Testis (tissue), 3 donors: ENCODE results near the gene COQ2. TPM values are rescaled to one million over a fixed set of nuclear protein-coding genes. Genes with fewer than 3 reads are reported as not detected.
A peak's percentile ranks its signal among the peaks of the same experiment; 100 is the strongest.

Source experiments
- DNase-seq: peaks from one replicate; pipeline ENCODE4 v3.0.0-alpha.2; 2019
- H3K27ac ChIP-seq, 2 donors: fragments of 200-600 bp; sonication (generic); one replicate each; pipeline ENCODE4 v1.5.1; 2019
- H3K27me3 ChIP-seq: fragments of 200-600 bp; sonication (generic); one replicate; pipeline ENCODE4 v1.5.1; 2019
- H3K36me3 ChIP-seq: fragments of 200-600 bp; sonication (generic); one replicate; pipeline ENCODE4 v1.5.1; 2017; ENCODE audit warnings: low read depth; ENCODE audit errors: missing control alignments
- H3K4me1 ChIP-seq: fragments of 200-600 bp; sonication (generic); one replicate; pipeline ENCODE4 v1.5.1; 2019
- H3K4me3 ChIP-seq, 2 donors: fragments of 200-600 bp; sonication (generic); one replicate each; pipeline ENCODE4 v1.5.1; 2017 to 2019
- H3K9me3 ChIP-seq: fragments of 200-600 bp; sonication (generic); one replicate; pipeline ENCODE4 v1.5.1; 2017
- CTCF ChIP-seq, 3 experiments: fragments of 450-650 bp in 2 of 3; fragments of 200-600 bp in 1 of 3; sonication (generic) in 1 of 3; IDR thresholded peaks; one replicate each; pipeline ENCODE4 v1.5.1; 2016 to 2019; ENCODE audit warnings: antibody characterized with exemption in 3 of 3, mild to moderate bottlenecking in 2 of 3, moderate library complexity in 1 of 3
- POLR2A ChIP-seq: fragments of 450-650 bp; IDR thresholded peaks from one replicate; pipeline ENCODE4 v1.6.1; 2017; ENCODE audit warnings: antibody characterized with exemption, mild to moderate bottlenecking, moderate library complexity
- WGBS, 2 donors: methylation state at CpG; one replicate each; pipeline ENCODE4 v1.1.5; 2018; 5-methylcytosine and 5-hydroxymethylcytosine counted together
- intact Hi-C: fragments of 100-400 bp; cut with DNase I; formaldehyde crosslinking; loops from one replicate; pipeline ENCODE4 v1.15.1; 2023; ENCODE audit warnings: low total_unique reads
- polyA plus RNA-seq: library from polyadenylated mRNA; stranded (reverse); fragments of 350-450 nt; fragmentation: Illumina TruSeq; extraction: RNeasy Lipid Tissue Mini Kit (QIAGEN cat#74804); gene quantifications from one replicate; pipeline ENCODE4 v1.2.3, GENCODE V29; 2014; ENCODE audit warnings: low read depth, low replicate concordance; ENCODE audit not compliant: insufficient read depth
- total RNA-seq, 2 donors: library from RNA; depleted of rRNA; stranded (reverse); fragments of >200 nt; gene quantifications; one replicate each; pipeline ENCODE4 v1.2.3, GENCODE V29; 2016

COQ2 gene
- total and polyA plus RNA-seq, 3 donors from 2014 or later, result 9.5 to 19.4 (median 18.8) TPM

- Histone ChIP-seq H3K36me3 (no peaks in the 10 kb centered on the region), H3K27ac (no peak overlapping the region), H3K9me3 (no peaks in the 10 kb centered on the region), H3K27me3 (no peaks in the 10 kb centered on the region), H3K4me1 (no peaks in the 10 kb centered on the region), H3K4me3 (no peak overlapping the region)
- intact Hi-C loops, result no loop called here
- TF ChIP-seq POLR2A, result no peak
- DNase-seq, result no peak
Observed at GRCh38 chr4:83258461-83258860, 26.1 kb downstream of the COQ2 start.

- TF ChIP-seq POLR2A (no peak), CTCF (IDR thresholded peaks at IDR 0.05) (no peak)
- intact Hi-C loops, result no loop called here
- no peak for DNase-seq
- WGBS, 2 donors, result 85 to 86% methylated on average over 7 of the region's 7 CpGs
- H3K27me3 ChIP-seq, result no peaks in the 10 kb centered on the region
- no peaks in the 10 kb centered on the region for H3K9me3 ChIP-seq
- no peak overlapping the region for H3K27ac ChIP-seq
- H3K4me3 ChIP-seq, result no peak overlapping the region
- no peaks in the 10 kb centered on the region for H3K36me3 ChIP-seq
- H3K4me1 ChIP-seq, result no peaks in the 10 kb centered on the region
Observed at GRCh38 chr4:83257811-83258210, 26.8 kb downstream of the COQ2 start.

- TF ChIP-seq CTCF (IDR thresholded peaks at IDR 0.05) (no peak), POLR2A (no peak)
- DNase-seq, result no peak
- no peaks in the 10 kb centered on the region for H3K4me1 ChIP-seq
- WGBS, 2 donors, result 72 to 76% methylated on average over 1 of the region's 1 CpG
- no peak overlapping the region for H3K27ac ChIP-seq
- no peaks in the 10 kb centered on the region for H3K36me3 ChIP-seq
- no peaks in the 10 kb centered on the region for H3K9me3 ChIP-seq
- H3K4me3 ChIP-seq, result no peak overlapping the region
- no peaks in the 10 kb centered on the region for H3K27me3 ChIP-seq
- intact Hi-C loops, result no loop called here
Observed at GRCh38 chr4:83255584-83255983, 29.0 kb downstream of the COQ2 start.

GRCh38 chr4:83252782-83253405 lies 31.7 kb downstream of the COQ2 start:
- peak; percentile 83 for DNase-seq
- H3K27me3 ChIP-seq, result no peaks in the 10 kb centered on the region
- H3K9me3 ChIP-seq, result no peaks in the 10 kb centered on the region
- TF ChIP-seq POLR2A (no peak), CTCF (IDR thresholded peaks at IDR 0.05) (peak; percentile 32 to 65 (median 33))
- intact Hi-C loops, result no loop called here
- no peaks in the 10 kb centered on the region for H3K36me3 ChIP-seq
- H3K4me1 ChIP-seq, result no peaks in the 10 kb centered on the region
- WGBS, 2 donors, result 33 to 40% methylated on average over 7 of the region's 7 CpGs
- H3K27ac ChIP-seq, result no peak overlapping the region
- no peak overlapping the region for H3K4me3 ChIP-seq

- no peak overlapping the region for H3K27ac ChIP-seq
- no peak overlapping the region for H3K4me3 ChIP-seq
- no peak for TF ChIP-seq POLR2A
- no peak for TF ChIP-seq CTCF (IDR thresholded peaks at IDR 0.05)
- intact Hi-C loops, result no loop called here
- DNase-seq, result no peak
- 50 to 93% methylated on average over 2 of the region's 2 CpGs for WGBS, 2 donors
- no peaks in the 10 kb centered on the region for H3K27me3 ChIP-seq
- H3K36me3 ChIP-seq, result no peaks in the 10 kb centered on the region
- H3K4me1 ChIP-seq, result no peaks in the 10 kb centered on the region
- H3K9me3 ChIP-seq, result no peaks in the 10 kb centered on the region
Observed at GRCh38 chr4:83251447-83251830, 33.2 kb downstream of the COQ2 start.
